Endothelial cell of umbilical vein (primary cell): ENCODE results near the gene ZNG1B. TPM values are rescaled to one million over a fixed set of nuclear protein-coding genes. Genes with fewer than 3 reads are reported as not detected.
"Not testable (repeated sequence)": the region's sequence is repeated elsewhere in the genome, so short reads cannot be mapped to it uniquely, and the experiment has no call there.

ENCODE experiments used
- BruUV-seq: library from RNA; stranded (reverse); fragments of 400-500 nt; replicated peaks from 2 replicates; lab custom pipeline; 2021; lab: Mats Ljungman, UMichigan
- CTCF ChIA-PET: fragments of 300-600, 350-600 bp; sonication (Branson Sonifier 250); formaldehyde crosslinking; loops from one replicate; lab custom pipeline; 2021; ENCODE audit warnings: antibody characterized with exemption, inconsistent platforms; lab: Charles Lee
- POLR2A ChIA-PET: fragments of 300-600, 350-600 bp; sonication (Branson Sonifier 250); formaldehyde crosslinking; loops from one replicate; lab custom pipeline; 2021; ENCODE audit warnings: antibody characterized with exemption, inconsistent platforms; lab: Charles Lee
- DNase-seq: peaks from one replicate; pipeline ENCODE4 v3.0.0-alpha.2; 2011; ENCODE audit warnings: low read depth, low spot score
- FAIRE-seq: peaks from 2 replicates; lab custom pipeline; 2011; peaks lifted over from hg19 to GRCh38; lab: Jason Lieb, UNC
- H2AFZ ChIP-seq: 2 replicates; pipeline ENCODE4 v1.6.0; 2012; ENCODE audit warnings: low read depth, low read length, control low read depth, inconsistent platforms
- H3K27ac ChIP-seq: 2 replicates; pipeline ENCODE4 v1.5.1; 2011; ENCODE audit warnings: low read depth, mild to moderate bottlenecking, control low read depth, low read length, moderate library complexity; ENCODE audit not compliant: insufficient read depth
- H3K27me3 ChIP-seq, 2 experiments: 2 replicates each; pipeline versions ENCODE4 v1.6.0 to v1.6.1; 2011; ENCODE audit warnings: low read length in 2 of 2, mixed read lengths in 1 of 2; ENCODE audit not compliant: control insufficient read depth in 2 of 2, insufficient read depth in 2 of 2
- H3K36me3 ChIP-seq, 2 experiments: 2 replicates in 1 of 2; 3 replicates in 1 of 2; pipeline ENCODE4 v1.5.1; 2011; ENCODE audit warnings: low read length in 2 of 2, mild to moderate bottlenecking in 1 of 2, moderate library complexity in 1 of 2; ENCODE audit not compliant: control insufficient read depth in 2 of 2, insufficient read depth in 2 of 2; ENCODE audit errors: extremely low read depth in 1 of 2
- H3K4me1 ChIP-seq: 3 replicates; pipeline ENCODE4 v1.5.1; 2011; ENCODE audit warnings: mild to moderate bottlenecking, low read length; ENCODE audit not compliant: control insufficient read depth, insufficient read depth; ENCODE audit errors: extremely low read depth
- H3K4me2 ChIP-seq: 2 replicates; pipeline ENCODE4 v1.6.1; 2011; ENCODE audit warnings: low read length, control low read depth, mixed read lengths; ENCODE audit not compliant: insufficient read depth
- H3K4me3 ChIP-seq, 3 experiments: fragments of 200-600 bp in 1 of 3; sonication (generic), shearing (Covaris generic) in 1 of 3; replicated peaks in 1 of 3; 2 replicates each; pipeline ENCODE4 v1.5.1; 2011 to 2016; ENCODE audit warnings: control low read depth in 3 of 3, low read length in 3 of 3, mild to moderate bottlenecking in 2 of 3, inconsistent platforms in 1 of 3, low read depth in 1 of 3, moderate library complexity in 1 of 3; ENCODE audit not compliant: insufficient read depth in 1 of 3
- H3K79me2 ChIP-seq: 2 replicates; pipeline ENCODE4 v1.6.0; 2012; ENCODE audit warnings: low read length, inconsistent platforms; ENCODE audit not compliant: control insufficient read depth, insufficient read depth
- H3K9ac ChIP-seq: replicated peaks from 2 replicates; pipeline ENCODE3; 2011; ENCODE audit warnings: low read length, control low read depth; ENCODE audit not compliant: insufficient read depth; ENCODE audit errors: extremely low read depth
- H3K9me1 ChIP-seq: replicated peaks from 3 replicates; pipeline ENCODE4 v1.6.0; 2011; ENCODE audit warnings: mild to moderate bottlenecking, low read length; ENCODE audit not compliant: control insufficient read depth, insufficient read depth; ENCODE audit errors: extremely low read depth
- H3K9me3 ChIP-seq: replicated peaks from 2 replicates; pipeline ENCODE4 v1.5.1; 2012; ENCODE audit warnings: low read length, inconsistent platforms; ENCODE audit not compliant: control insufficient read depth, insufficient read depth
- H4K20me1 ChIP-seq: replicated peaks from 2 replicates; pipeline ENCODE3; 2011; ENCODE audit warnings: mild to moderate bottlenecking, low read length; ENCODE audit not compliant: control insufficient read depth, insufficient read depth; ENCODE audit errors: extremely low read depth
- dilution Hi-C: fragments of 300-500 bp; cut with MboI; formaldehyde crosslinking; loops from one replicate; pipeline ENCODE4 v1.15.0; 2019; ENCODE audit warnings: low sequenced_read_pairs; ENCODE audit not compliant: extremely low pct_ligation_motif_present
- intact Hi-C: fragments of 100-400 bp; cut with micrococcal nuclease; formaldehyde crosslinking; loops from one replicate; pipeline ENCODE4 v1.10.0; 2022
- polyA plus RNA-seq, 4 experiments: library from polyadenylated mRNA; depleted of rRNA in 3 of 4; stranded (reverse) in 3 of 4; unstranded in 1 of 4; fragments of >200 nt; gene quantifications; 2 replicates each; pipeline versions ENCODE4 v1.2.1 to v1.2.3, GENCODE V29; 2011 to 2012; ENCODE audit warnings: missing spikeins in 1 of 4
- total RNA-seq: library from RNA; stranded (reverse); gene quantifications from 2 replicates; pipeline ENCODE4 v1.2.3, GENCODE V29; 2021

Gene ZNG1B
- total and polyA plus RNA-seq, 2 donors (not counting 3 experiments of a cell fraction or from before 2014, with no cell fraction given): 12.6 to 31.3 TPM

GRCh38 chr2:113521492-113521891 lies 84.0 kb downstream of the ZNG1B start:
- CTCF ChIA-PET, H3K27me3 ChIP-seq, dilution Hi-C loops, H3K9me3 ChIP-seq, H2AFZ ChIP-seq, H3K36me3 ChIP-seq, BruUV-seq, H3K4me3 ChIP-seq, DNase-seq, H4K20me1 ChIP-seq, H3K4me1 ChIP-seq, H3K9ac ChIP-seq, H3K27ac ChIP-seq, intact Hi-C loops, POLR2A ChIA-PET, H3K79me2 ChIP-seq, H3K9me1 ChIP-seq, FAIRE-seq, H3K4me2 ChIP-seq: not testable (repeated sequence)

GRCh38 chr2:113524986-113525385 lies 87.5 kb downstream of the ZNG1B start:
- FAIRE-seq, H3K27me3 ChIP-seq, H3K27ac ChIP-seq, H3K4me3 ChIP-seq, H3K36me3 ChIP-seq, H3K4me1 ChIP-seq, H3K4me2 ChIP-seq, BruUV-seq, CTCF ChIA-PET, H2AFZ ChIP-seq, H4K20me1 ChIP-seq, H3K9ac ChIP-seq, DNase-seq, H3K9me1 ChIP-seq, dilution Hi-C loops, H3K9me3 ChIP-seq, POLR2A ChIA-PET, intact Hi-C loops, H3K79me2 ChIP-seq: not testable (repeated sequence)

- H3K9me3 ChIP-seq, H3K27me3 ChIP-seq, H3K79me2 ChIP-seq, H4K20me1 ChIP-seq, H3K9me1 ChIP-seq, H3K4me3 ChIP-seq, intact Hi-C loops, FAIRE-seq, H3K4me1 ChIP-seq, DNase-seq, H3K9ac ChIP-seq, POLR2A ChIA-PET, H3K4me2 ChIP-seq, dilution Hi-C loops, BruUV-seq, H3K36me3 ChIP-seq, H3K27ac ChIP-seq, H2AFZ ChIP-seq, CTCF ChIA-PET: not testable (repeated sequence)
These were observed 90.0 kb downstream of the ZNG1B start for GRCh38 chr2:113527350-113528045.

- H4K20me1 ChIP-seq, H3K36me3 ChIP-seq, dilution Hi-C loops, DNase-seq, H3K79me2 ChIP-seq, BruUV-seq, H3K4me3 ChIP-seq, H3K9me3 ChIP-seq, POLR2A ChIA-PET, FAIRE-seq, H3K4me2 ChIP-seq, H3K27me3 ChIP-seq, H3K9me1 ChIP-seq, H3K27ac ChIP-seq, CTCF ChIA-PET, H2AFZ ChIP-seq, H3K4me1 ChIP-seq, H3K9ac ChIP-seq, intact Hi-C loops: not testable (repeated sequence)
These were observed 90.6 kb downstream of the ZNG1B start for GRCh38 chr2:113528126-113528525.
